RWPE2 (cell line): ENCODE results near the gene NEGR1.

ENCODE experiments used
- ATAC-seq: fragments of 200-7000 bp; cut with Tn5 transposase; 3 replicates; pipeline ENCODE4 v1.9.1; 2021; ENCODE audit warnings: low read depth
- DNase-seq: peaks from one replicate; pipeline ENCODE4 v3.0.0-alpha.2; 2020; ENCODE audit warnings: low spot score
- H3K27ac ChIP-seq: fragments of 450-650 bp; 2 replicates; pipeline ENCODE4 v1.5.1; 2017; ENCODE audit warnings: mild to moderate bottlenecking; ENCODE audit not compliant: poor library complexity, severe bottlenecking
- H3K27me3 ChIP-seq: fragments of 250-450 bp; sonication (Bioruptor Pico); 2 replicates; pipeline ENCODE4 v1.5.1; 2021; ENCODE audit warnings: mild to moderate bottlenecking, moderate library complexity; ENCODE audit not compliant: insufficient read depth, poor library complexity, severe bottlenecking
- H3K36me3 ChIP-seq: fragments of 250-450 bp; sonication (Bioruptor Pico); 2 replicates; pipeline ENCODE4 v1.5.1; 2020; ENCODE audit warnings: low read depth, mild to moderate bottlenecking, moderate library complexity
- H3K4me1 ChIP-seq: fragments of 250-450 bp; sonication (Bioruptor Pico); 2 replicates; pipeline ENCODE4 v1.5.1; 2021; ENCODE audit warnings: mild to moderate bottlenecking, moderate library complexity; ENCODE audit not compliant: insufficient read depth, poor library complexity, severe bottlenecking
- H3K4me3 ChIP-seq: fragments of 250-450 bp; sonication (Bioruptor Pico); 2 replicates; pipeline ENCODE4 v1.5.1; 2021; ENCODE audit warnings: mild to moderate bottlenecking, moderate library complexity; ENCODE audit not compliant: severe bottlenecking
- H3K9me3 ChIP-seq: fragments of 250-450 bp; sonication (Bioruptor Pico); 2 replicates; pipeline ENCODE4 v1.5.1; 2021; ENCODE audit warnings: mild to moderate bottlenecking, moderate library complexity; ENCODE audit not compliant: severe bottlenecking
- CTCF ChIP-seq: fragments of 450-650 bp; IDR thresholded peaks from one replicate; pipeline ENCODE4 v1.5.1; 2017; ENCODE audit warnings: mild to moderate bottlenecking, moderate library complexity; ENCODE audit not compliant: poor library complexity, severe bottlenecking

Gene NEGR1

GRCh38 chr1:71498542-71498941 lies 783.8 kb downstream of the NEGR1 start:
- DNase-seq (no peak), ATAC-seq (no peak)
- H3K4me1 ChIP-seq = no peaks in the 10 kb centered on the region
- H3K36me3 ChIP-seq = no peaks in the 10 kb centered on the region
- no peak overlapping the region for H3K4me3 ChIP-seq
- H3K27me3 ChIP-seq = no peaks in the 10 kb centered on the region
- H3K27ac ChIP-seq = no peak overlapping the region
- no peaks in the 10 kb centered on the region for H3K9me3 ChIP-seq
- no peak for TF ChIP-seq CTCF

DNA sequence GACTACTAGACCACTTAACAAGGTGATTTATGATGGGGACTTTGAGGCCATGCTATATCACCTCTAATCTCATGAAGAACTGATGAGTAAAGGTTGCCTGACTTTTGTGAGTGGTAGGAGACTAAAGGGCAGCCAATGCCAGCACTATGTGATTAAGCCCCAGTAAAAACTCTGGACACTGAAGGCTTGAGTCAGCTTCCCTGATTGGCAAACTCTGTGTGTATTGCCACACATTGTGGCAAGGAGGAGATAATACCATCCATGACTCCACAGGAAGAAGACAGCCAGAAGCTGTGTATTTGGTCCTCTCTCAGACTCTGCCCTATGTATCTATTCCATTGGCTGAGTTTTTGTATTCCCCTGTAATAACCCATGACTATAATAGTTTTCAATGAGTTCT lies 788.2 kb downstream of the NEGR1 start:
- no peak for ATAC-seq
- TF ChIP-seq CTCF = no peak

GRCh38 chr1:71492298-71493041 lies 789.9 kb downstream of the NEGR1 start:
- Histone ChIP-seq H3K27ac (no peak overlapping the region), H3K4me3 (no peak overlapping the region), H3K36me3 (no peaks in the 10 kb centered on the region), H3K4me1 (no peaks in the 10 kb centered on the region), H3K27me3 (no peaks in the 10 kb centered on the region), H3K9me3 (no peaks in the 10 kb centered on the region)
- no peak for TF ChIP-seq CTCF
- no peak for DNase-seq
- no peak for ATAC-seq

More for the DNA sequence above, 788.2 kb downstream of the NEGR1 start:
- no peak for DNase-seq
- Histone ChIP-seq H3K9me3 (no peaks in the 10 kb centered on the region), H3K4me3 (no peak overlapping the region), H3K27ac (no peak overlapping the region), H3K36me3 (no peaks in the 10 kb centered on the region), H3K4me1 (no peaks in the 10 kb centered on the region), H3K27me3 (no peaks in the 10 kb centered on the region)

GRCh38 chr1:71490432-71490831 lies 791.9 kb downstream of the NEGR1 start:
- H3K36me3 ChIP-seq = no peaks in the 10 kb centered on the region
- TF ChIP-seq CTCF = no peak
- ATAC-seq (peak; percentile 62), DNase-seq (no peak)
- H3K4me1 ChIP-seq = no peaks in the 10 kb centered on the region
- no peak overlapping the region for H3K4me3 ChIP-seq
- no peaks in the 10 kb centered on the region for H3K27me3 ChIP-seq
- no peak overlapping the region for H3K27ac ChIP-seq
- H3K9me3 ChIP-seq = no peaks in the 10 kb centered on the region

GRCh38 chr1:71488555-71489252 lies 793.6 kb downstream of the NEGR1 start:
- no peak overlapping the region for H3K4me3 ChIP-seq
- H3K9me3 ChIP-seq = no peaks in the 10 kb centered on the region
- DNase-seq (no peak), ATAC-seq (no peak)
- no peak overlapping the region for H3K27ac ChIP-seq
- TF ChIP-seq CTCF = no peak
- H3K4me1 ChIP-seq = no peaks in the 10 kb centered on the region
- no peaks in the 10 kb centered on the region for H3K36me3 ChIP-seq
- no peaks in the 10 kb centered on the region for H3K27me3 ChIP-seq
